ENCODE results near the gene CTIF.

CTIF gene

DNA sequence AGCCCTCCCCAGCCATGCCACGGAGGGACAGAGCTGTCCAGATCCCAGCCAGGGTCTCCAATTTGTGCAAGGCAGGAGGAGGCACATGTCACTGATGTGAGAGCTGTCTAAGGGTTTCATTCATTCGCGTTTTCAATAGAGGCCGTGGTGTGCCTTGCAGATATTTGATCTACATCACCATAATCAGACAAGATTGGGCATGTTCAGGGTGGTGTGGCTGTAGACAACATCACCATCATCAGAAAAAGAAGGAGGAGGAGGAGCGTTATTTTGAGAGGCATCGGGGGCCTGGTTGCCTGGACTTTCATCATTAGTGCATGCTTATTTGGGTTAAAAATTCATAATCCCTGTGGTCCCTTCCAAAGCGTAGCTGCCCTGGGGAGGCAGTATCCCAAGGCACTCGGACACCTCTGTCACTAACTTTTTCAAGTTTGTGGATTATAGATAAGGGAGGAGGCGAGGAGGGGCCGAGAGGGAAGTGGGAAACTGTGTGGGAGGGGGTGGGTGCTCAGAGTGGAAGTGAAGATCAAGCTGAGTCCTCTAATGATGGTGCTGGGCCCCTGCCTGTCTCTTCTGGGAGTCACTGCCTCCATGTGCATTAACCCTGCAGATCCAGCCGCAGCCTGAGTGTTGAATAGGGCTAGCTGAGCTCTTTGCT is 194.1 kb downstream of the CTIF start:
- Histone ChIP-seq H3K4me1 (ENCODE audit: low read length) (no peaks in the 10 kb centered on the region), H3K27me3 (replicated peaks; ENCODE audit: insufficient read depth, low read length) (no peaks in the 10 kb centered on the region), H2AFZ (ENCODE audit: low read length) (no peak overlapping the region), H3K9ac (ENCODE audit: low read length) (no peak overlapping the region), H3F3A (ENCODE audit: insufficient read depth, low read length) (no peaks in the 10 kb centered on the region), H3K36me3 (replicated peaks; ENCODE audit: insufficient read depth, low read length) (no peaks in the 10 kb centered on the region), H3K9me2 (replicated peaks; ENCODE audit: insufficient read depth, low read length) (no peaks in the 10 kb centered on the region), H3K9me3 (replicated peaks; ENCODE audit: insufficient read depth, low read length) (no peaks in the 10 kb centered on the region), H3K4me3 (ENCODE audit: low read length) (no peak overlapping the region), H3K79me2 (ENCODE audit: low read length) (no peaks in the 10 kb centered on the region), H4K20me1 (ENCODE audit: insufficient read depth, low read length) (no peaks in the 10 kb centered on the region), H3K4me2 (ENCODE audit: low read depth, low read length) (no peak overlapping the region), H3K27ac (ENCODE audit: low read length) (no peak overlapping the region)
- no peak for DNase-seq
- TF ChIP-seq, protein P1, sequence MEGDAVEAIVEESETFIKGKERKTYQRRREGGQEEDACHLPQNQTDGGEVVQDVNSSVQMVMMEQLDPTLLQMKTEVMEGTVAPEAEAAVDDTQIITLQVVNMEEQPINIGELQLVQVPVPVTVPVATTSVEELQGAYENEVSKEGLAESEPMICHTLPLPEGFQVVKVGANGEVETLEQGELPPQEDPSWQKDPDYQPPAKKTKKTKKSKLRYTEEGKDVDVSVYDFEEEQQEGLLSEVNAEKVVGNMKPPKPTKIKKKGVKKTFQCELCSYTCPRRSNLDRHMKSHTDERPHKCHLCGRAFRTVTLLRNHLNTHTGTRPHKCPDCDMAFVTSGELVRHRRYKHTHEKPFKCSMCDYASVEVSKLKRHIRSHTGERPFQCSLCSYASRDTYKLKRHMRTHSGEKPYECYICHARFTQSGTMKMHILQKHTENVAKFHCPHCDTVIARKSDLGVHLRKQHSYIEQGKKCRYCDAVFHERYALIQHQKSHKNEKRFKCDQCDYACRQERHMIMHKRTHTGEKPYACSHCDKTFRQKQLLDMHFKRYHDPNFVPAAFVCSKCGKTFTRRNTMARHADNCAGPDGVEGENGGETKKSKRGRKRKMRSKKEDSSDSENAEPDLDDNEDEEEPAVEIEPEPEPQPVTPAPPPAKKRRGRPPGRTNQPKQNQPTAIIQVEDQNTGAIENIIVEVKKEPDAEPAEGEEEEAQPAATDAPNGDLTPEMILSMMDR (IDR thresholded peaks at IDR 0.05; ENCODE audit: low read length), result no peak
- TF ChIP-seq EZH2phosphoT487 (IDR thresholded peaks at IDR 0.05; ENCODE audit: low read length) (no peak), EZH2 (optimal IDR thresholded peaks at IDR 0.05; ENCODE audit: low read depth, low read length) (no peak)

DNA sequence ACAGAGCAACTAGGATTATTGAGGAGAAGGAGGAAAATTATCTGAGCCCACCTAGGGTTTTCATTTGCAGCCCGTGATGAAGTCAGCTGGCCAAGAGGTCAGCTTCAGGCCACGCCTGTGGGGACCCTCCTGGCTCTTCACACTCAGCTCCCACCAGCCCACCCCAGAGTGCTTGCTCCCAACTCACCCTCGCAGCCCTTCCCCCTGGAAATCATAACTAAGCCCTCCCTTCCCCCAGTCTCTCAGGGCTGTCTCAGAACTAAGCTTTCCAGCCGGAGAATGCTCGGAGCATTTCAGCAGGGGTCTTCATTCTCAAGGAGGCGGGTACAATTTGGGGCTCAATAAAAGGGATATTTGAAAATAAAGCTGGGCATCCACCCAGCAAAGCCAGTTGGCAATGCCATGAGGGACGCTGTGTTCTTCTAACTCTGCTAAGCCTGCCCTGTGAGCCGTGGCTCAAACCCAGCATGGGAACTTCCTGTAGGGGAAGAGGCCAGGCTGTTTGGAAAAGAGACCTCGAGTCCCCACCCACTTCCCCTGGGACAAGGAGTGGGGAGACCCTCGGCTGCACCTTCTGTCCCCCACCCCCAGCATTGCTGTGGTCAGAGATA is 194.9 kb downstream of the CTIF start:
- TF ChIP-seq EZH2 (optimal IDR thresholded peaks at IDR 0.05; ENCODE audit: low read depth, low read length), result no peak
- TF ChIP-seq EZH2phosphoT487 (IDR thresholded peaks at IDR 0.05; ENCODE audit: low read length), result no peak
- TF ChIP-seq, protein P1 (IDR thresholded peaks at IDR 0.05; ENCODE audit: low read length), result no peak
- Histone ChIP-seq H3K27ac (ENCODE audit: low read length) (no peak overlapping the region), H3K79me2 (ENCODE audit: low read length) (no peaks in the 10 kb centered on the region), H3K9ac (ENCODE audit: low read length) (no peak overlapping the region), H3K4me2 (ENCODE audit: low read depth, low read length) (no peak overlapping the region), H3K27me3 (replicated peaks; ENCODE audit: insufficient read depth, low read length) (no peaks in the 10 kb centered on the region), H2AFZ (ENCODE audit: low read length) (no peak overlapping the region), H3K4me3 (ENCODE audit: low read length) (no peak overlapping the region), H3K4me1 (ENCODE audit: low read length) (no peaks in the 10 kb centered on the region), H3K9me2 (replicated peaks; ENCODE audit: insufficient read depth, low read length) (no peaks in the 10 kb centered on the region), H4K20me1 (ENCODE audit: insufficient read depth, low read length) (no peaks in the 10 kb centered on the region), H3F3A (ENCODE audit: insufficient read depth, low read length) (no peaks in the 10 kb centered on the region), H3K36me3 (replicated peaks; ENCODE audit: insufficient read depth, low read length) (no peaks in the 10 kb centered on the region), H3K9me3 (replicated peaks; ENCODE audit: insufficient read depth, low read length) (no peaks in the 10 kb centered on the region)
- DNase-seq, result no peak

DNA sequence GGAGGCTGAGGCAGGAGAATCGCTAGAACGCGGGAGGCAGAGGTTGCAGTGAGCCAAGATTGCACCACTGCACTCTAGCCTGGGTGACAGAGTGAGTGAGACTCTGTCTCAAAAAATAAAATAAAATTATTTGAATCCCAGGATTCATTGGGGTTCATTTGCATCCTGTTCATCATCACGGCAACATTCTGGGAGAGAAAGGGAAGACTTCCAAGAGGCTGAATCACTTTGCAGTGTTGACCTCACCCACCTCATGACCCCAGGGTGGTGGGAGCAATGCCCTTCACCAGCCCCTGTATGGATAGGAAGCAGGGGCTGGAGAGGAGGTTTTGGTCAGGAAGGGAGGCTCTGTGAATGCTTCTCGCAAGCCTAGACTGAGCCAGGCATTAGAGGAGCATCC is 195.6 kb downstream of the CTIF start:
- no peaks in the 10 kb centered on the region for H3K36me3 ChIP-seq (replicated peaks; ENCODE audit: insufficient read depth, low read length)
- no peaks in the 10 kb centered on the region for H3K27me3 ChIP-seq (replicated peaks; ENCODE audit: insufficient read depth, low read length)
- no peaks in the 10 kb centered on the region for H3F3A ChIP-seq (ENCODE audit: insufficient read depth, low read length)
- no peak overlapping the region for H3K9ac ChIP-seq (ENCODE audit: low read length)
- H3K9me2 ChIP-seq (replicated peaks; ENCODE audit: insufficient read depth, low read length), result no peaks in the 10 kb centered on the region
- no peaks in the 10 kb centered on the region for H3K79me2 ChIP-seq (ENCODE audit: low read length)
- H3K27ac ChIP-seq (ENCODE audit: low read length), result no peak overlapping the region
- no peak overlapping the region for H3K4me2 ChIP-seq (ENCODE audit: low read depth, low read length)
- H4K20me1 ChIP-seq (ENCODE audit: insufficient read depth, low read length), result no peaks in the 10 kb centered on the region
- no peaks in the 10 kb centered on the region for H3K4me1 ChIP-seq (ENCODE audit: low read length)
- H3K4me3 ChIP-seq (ENCODE audit: low read length), result no peak overlapping the region
- DNase-seq, result no peak
- H2AFZ ChIP-seq (ENCODE audit: low read length), result no peak overlapping the region
- H3K9me3 ChIP-seq (replicated peaks; ENCODE audit: insufficient read depth, low read length), result no peaks in the 10 kb centered on the region
- TF ChIP-seq, protein P1 (IDR thresholded peaks at IDR 0.05; ENCODE audit: low read length), result no peak
- TF ChIP-seq EZH2 (optimal IDR thresholded peaks at IDR 0.05; ENCODE audit: low read depth, low read length), result no peak

Data from MM.1S (cell line).